Prostate gland (tissue), 2 donors: ENCODE measurements around the gene CBFA2T3.

Source experiments
- CTCF ChIP-seq, 4 experiments: fragments of 200-600 bp in 2 of 4; fragments of 450-650 bp in 2 of 4; sonication (generic) in 2 of 4; IDR thresholded peaks; 1 replicate in 3 of 4; 2 replicates in 1 of 4; pipeline ENCODE4 v1.5.1; 2016 to 2019; ENCODE audit warnings: antibody characterized with exemption in 4 of 4, mild to moderate bottlenecking in 2 of 4, moderate library complexity in 2 of 4
- POLR2A ChIP-seq: fragments of 450-650 bp; IDR thresholded peaks from one replicate; pipeline ENCODE4 v1.6.1; 2016; ENCODE audit warnings: antibody characterized with exemption, mild to moderate bottlenecking
- POLR2AphosphoS5 ChIP-seq: sonication (generic); formaldehyde crosslinking; IDR thresholded peaks from one replicate; pipeline ENCODE4 v1.6.1; 2017; ENCODE audit warnings: antibody characterized with exemption

DNA sequence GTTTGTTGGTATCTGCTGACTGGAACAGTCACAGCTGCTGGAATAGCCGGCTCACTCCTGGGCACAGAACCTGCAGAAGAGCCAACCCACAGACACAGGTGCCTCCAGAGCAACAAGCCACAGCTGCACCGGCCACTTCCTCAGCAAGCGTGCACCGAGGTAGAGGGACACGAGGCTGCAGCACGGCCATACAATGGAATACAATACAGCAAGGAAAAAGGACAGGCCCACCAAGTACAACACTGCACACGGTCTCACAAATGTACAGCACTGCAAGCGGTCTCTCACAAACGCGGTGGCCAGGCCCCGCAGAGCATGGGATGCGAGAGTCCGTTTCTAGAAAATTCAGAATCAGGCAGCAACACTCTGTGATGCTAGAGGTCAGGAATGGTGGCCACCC, 63.1 kb downstream of the CBFA2T3 start:
- TF ChIP-seq CTCF (IDR thresholded peaks at IDR 0.05) (no peak), POLR2A (no peak), POLR2AphosphoS5 (no peak)
